ENCODE data around the gene PILRA.
A peak's percentile ranks its signal among the peaks of the same experiment; 100 is the strongest.
"Not testable (repeated sequence)": the region's sequence is repeated elsewhere in the genome, so short reads cannot be mapped to it uniquely, and the experiment has no call there.

PILRA gene

DNA sequence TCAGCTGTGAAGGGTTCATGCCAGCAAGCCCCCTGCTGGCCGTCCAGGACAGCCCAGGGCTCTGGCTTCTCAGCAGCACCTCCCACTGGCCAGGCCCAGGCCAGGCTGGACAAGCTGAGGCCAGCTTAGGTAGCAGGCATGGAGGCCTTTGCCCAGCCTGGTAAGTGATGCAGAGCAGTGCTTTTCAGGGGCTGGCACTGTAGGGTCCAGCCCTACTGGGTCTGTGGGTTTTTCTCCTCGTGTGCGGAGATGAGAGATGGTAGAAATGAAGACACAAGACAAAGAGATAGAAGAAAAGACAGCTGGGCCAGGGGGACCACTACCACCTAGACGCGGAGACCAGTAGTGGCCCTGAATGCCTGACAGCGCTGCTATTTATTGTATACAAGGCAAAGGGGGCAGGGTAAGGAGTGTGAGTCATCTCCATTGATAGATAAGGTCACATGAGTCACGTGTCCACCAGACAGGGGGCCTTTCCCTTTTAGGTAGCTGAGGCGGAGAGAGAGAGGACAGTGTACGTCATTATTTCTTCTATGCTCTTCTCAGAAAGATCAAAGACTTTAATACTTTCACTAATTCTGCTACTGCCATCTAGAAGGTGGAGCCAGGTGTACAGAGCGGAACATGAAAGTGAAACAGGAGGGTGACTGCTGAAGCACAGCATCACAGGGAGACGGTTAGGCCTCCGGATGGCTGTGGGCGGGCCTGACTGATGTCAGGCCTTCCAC, 28.6 kb upstream of the PILRA start:
- in situ Hi-C loops (cut with HindIII; ENCODE audit: low sequenced_read_pairs); H3K4me3 ChIP-seq (ENCODE audit: low read depth, low read length): not testable (repeated sequence)
- peak; percentile 59 for DNase-seq (ENCODE audit: low read depth, low spot score)
- TF ChIP-seq, protein P1, sequence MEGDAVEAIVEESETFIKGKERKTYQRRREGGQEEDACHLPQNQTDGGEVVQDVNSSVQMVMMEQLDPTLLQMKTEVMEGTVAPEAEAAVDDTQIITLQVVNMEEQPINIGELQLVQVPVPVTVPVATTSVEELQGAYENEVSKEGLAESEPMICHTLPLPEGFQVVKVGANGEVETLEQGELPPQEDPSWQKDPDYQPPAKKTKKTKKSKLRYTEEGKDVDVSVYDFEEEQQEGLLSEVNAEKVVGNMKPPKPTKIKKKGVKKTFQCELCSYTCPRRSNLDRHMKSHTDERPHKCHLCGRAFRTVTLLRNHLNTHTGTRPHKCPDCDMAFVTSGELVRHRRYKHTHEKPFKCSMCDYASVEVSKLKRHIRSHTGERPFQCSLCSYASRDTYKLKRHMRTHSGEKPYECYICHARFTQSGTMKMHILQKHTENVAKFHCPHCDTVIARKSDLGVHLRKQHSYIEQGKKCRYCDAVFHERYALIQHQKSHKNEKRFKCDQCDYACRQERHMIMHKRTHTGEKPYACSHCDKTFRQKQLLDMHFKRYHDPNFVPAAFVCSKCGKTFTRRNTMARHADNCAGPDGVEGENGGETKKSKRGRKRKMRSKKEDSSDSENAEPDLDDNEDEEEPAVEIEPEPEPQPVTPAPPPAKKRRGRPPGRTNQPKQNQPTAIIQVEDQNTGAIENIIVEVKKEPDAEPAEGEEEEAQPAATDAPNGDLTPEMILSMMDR (IDR thresholded peaks at IDR 0.05; ENCODE audit: low read depth, low read length): peak; percentile 44

DNA sequence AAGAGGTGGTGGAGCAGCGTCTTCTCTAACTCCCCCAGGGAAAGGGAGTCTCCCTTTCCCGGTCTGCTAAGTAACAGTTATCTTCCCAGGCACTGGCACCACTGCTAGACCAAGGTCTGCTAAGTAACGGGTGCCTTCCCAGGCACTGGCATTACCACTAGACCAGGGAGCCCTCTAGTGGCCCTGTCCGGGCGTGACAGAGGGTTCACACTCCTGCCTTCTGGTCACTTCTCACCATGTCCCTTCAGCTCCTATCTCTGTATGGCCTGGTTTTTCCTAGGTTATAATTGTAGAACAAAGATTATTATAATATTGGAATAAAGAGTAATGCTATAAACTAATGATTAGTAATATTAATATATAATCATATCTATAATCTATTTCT, 28.0 kb upstream of the PILRA start:
- TF ChIP-seq, protein P1 (IDR thresholded peaks at IDR 0.05; ENCODE audit: low read depth, low read length): peak; percentile 49
- DNase-seq (ENCODE audit: low read depth, low spot score): peak; percentile 52
- in situ Hi-C loops (cut with HindIII; ENCODE audit: low sequenced_read_pairs); H3K4me3 ChIP-seq (ENCODE audit: low read depth, low read length): not testable (repeated sequence)

DNA sequence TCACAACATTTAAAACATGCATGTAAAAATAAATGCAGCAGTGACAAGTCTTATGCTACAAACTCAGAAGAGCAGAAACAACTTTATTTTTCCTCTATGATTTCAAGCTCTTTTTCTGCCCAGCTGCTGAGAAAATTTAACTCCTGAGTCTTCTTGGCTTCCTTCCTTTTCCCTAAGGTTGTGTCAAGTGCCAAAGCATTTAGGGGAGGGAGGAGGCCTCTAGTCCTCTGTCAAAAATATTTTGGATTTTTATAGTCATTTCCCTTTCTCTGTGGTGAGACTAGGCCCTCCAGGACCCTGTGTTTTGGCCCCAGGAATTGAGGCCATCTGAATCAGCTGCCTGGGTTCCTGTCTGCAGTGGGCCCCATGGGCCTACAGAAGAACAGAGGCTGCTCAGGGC, 26.4 kb upstream of the PILRA start:
- H3K4me3 ChIP-seq (ENCODE audit: low read depth, low read length): no peak overlapping the region
- no peak for DNase-seq (ENCODE audit: low read depth, low spot score)
- TF ChIP-seq, protein P1 (IDR thresholded peaks at IDR 0.05; ENCODE audit: low read depth, low read length): no peak
- in situ Hi-C loops (cut with HindIII; ENCODE audit: low sequenced_read_pairs): no loop called here

DNA sequence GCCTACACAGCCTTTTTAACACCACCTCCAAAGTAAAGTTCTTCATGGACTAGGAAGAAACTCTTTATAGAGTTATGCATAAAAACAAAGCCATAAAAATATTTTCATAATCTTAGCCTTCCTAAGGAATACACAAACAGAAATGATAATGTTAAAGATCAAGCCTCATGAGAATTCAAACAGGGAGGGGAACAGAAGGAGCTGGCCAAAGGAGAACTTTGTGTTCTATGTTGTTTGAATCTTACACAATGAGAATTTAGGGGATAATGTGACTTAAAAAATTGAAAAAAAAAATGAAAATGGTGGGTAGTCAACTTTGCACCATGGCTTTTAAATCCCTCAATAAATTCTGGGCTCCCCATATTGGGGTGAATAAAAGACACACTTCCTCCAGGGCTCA, 24.5 kb upstream of the PILRA start:
- no peak overlapping the region for H3K4me3 ChIP-seq (ENCODE audit: low read depth, low read length)
- TF ChIP-seq, protein P1 (IDR thresholded peaks at IDR 0.05; ENCODE audit: low read depth, low read length): no peak
- DNase-seq (ENCODE audit: low read depth, low spot score): no peak
- in situ Hi-C loops (cut with HindIII; ENCODE audit: low sequenced_read_pairs): no loop called here

DNA sequence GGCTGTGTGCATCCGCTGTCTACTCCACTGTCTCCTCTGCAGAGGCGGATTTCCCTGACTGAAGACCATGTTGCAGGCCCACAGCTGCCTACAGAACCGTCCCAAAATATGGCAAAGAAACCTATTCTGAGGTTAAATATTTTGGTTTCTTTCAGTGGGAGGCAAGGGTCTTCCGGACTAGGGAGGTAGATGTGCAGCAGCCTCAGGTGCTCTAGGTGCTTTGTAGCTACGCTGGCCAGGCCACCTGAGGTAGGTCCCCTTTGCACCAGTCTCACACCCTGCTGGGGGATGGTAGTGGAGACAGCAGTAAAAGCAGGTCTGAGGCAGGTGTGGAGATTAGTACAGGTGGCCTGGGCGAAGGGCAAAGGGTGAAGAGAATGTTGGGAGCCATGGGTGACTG, 23.5 kb upstream of the PILRA start:
- TF ChIP-seq, protein P1 (IDR thresholded peaks at IDR 0.05; ENCODE audit: low read depth, low read length): no peak
- in situ Hi-C loops (cut with HindIII; ENCODE audit: low sequenced_read_pairs): no loop called here
- H3K4me3 ChIP-seq (ENCODE audit: low read depth, low read length): no peak overlapping the region
- no peak for DNase-seq (ENCODE audit: low read depth, low spot score)

DNA sequence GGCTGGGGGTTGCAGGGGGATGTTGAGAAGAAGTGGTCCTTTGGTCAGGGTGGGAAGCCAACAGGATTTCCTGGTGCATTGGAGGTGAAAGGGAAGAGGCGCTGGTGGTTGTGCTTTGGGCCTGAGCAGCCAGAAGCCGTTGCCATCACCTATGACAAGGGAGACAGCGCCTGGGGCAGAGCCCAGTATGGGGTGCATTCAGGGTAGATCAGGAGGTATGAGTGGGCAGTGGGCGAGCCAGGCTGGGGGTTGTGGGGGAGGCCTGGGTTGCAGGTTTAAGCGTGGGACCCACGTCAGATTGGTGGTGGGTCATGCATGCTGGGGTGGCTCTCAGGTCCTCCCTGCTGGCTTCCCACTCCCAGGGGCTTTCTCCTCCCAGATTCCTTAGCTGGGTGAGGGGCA, 21.6 kb upstream of the PILRA start:
- in situ Hi-C loops (cut with HindIII; ENCODE audit: low sequenced_read_pairs): no loop called here
- TF ChIP-seq, protein P1 (IDR thresholded peaks at IDR 0.05; ENCODE audit: low read depth, low read length): no peak
- DNase-seq (ENCODE audit: low read depth, low spot score): no peak
- no peak overlapping the region for H3K4me3 ChIP-seq (ENCODE audit: low read depth, low read length)

DNA sequence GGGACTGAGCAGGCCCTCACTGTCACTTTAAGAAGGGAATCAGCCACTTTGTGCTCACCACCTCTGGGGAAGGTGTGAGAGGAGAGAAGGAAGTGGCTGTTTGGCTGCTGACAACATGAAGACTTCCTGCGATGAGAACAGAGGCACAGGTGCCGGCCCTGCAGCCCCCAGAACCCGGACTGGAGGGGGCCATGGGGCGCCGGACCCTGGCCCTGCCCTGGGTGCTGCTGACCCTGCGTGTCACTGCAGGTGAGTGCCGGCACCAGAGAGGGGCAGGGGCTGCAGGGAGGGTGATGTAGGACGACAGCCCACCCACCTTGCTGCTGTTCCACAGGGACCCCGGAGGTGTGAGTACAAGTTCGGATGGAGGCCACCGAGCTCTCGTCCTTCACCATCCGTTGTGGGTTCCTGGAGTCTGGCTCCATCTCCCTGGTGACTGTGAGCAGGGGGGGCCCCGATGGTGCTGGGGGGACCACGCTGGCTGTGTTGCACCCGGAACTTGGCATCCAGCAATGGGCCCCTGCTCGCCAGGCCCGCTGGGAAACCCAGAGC, 21.0 kb upstream of the PILRA start:
- H3K4me3 ChIP-seq (ENCODE audit: low read depth, low read length); in situ Hi-C loops (cut with HindIII; ENCODE audit: low sequenced_read_pairs); DNase-seq (ENCODE audit: low read depth, low spot score): not testable (repeated sequence)
